A549 (cell line): Measurements from ENCODE around the gene ROBO1. TPM values are rescaled to one million over a fixed set of nuclear protein-coding genes. Genes with fewer than 3 reads are reported as not detected.

Experiments
- ATAC-seq, 2 experiments: fragments of 200-7000 bp in 1 of 2; fragments of >200 bp in 1 of 2; cut with Nextera tagmentation in 1 of 2; cut with Tn5 transposase in 1 of 2; 3 replicates each; pipeline versions ENCODE4 v1.8.0 to v1.9.1; 2018 to 2020; ENCODE audit warnings: mild to moderate bottlenecking in 1 of 2, moderate library complexity in 1 of 2
- CTCF ChIA-PET: fragments of 300-600 bp; sonication (Branson Sonifier 250); formaldehyde crosslinking; extraction: SDS; loops from one replicate; lab custom pipeline; 2021; ENCODE audit warnings: antibody characterized with exemption, inconsistent platforms; lab: Yijun Ruan, JAX
- POLR2A ChIA-PET: fragments of 350-600 bp; formaldehyde crosslinking; extraction: SDS; loops from one replicate; lab custom pipeline; 2021; ENCODE audit warnings: antibody characterized with exemption, inconsistent platforms; lab: Yijun Ruan, JAX
- DNase-seq, 2 experiments: peaks; one replicate each; pipeline versions ENCODE4 v3.0.0 to v3.0.0-alpha.2; 2011 to 2016; ENCODE audit warnings: low read depth in 1 of 2, low spot score in 1 of 2
- FAIRE-seq: peaks from 2 replicates; lab custom pipeline; 2011; peaks lifted over from hg19 to GRCh38; lab: Jason Lieb, UNC
- H3K27ac ChIP-seq, 2 experiments: fragments of >200 bp; sonication (Bioruptor Twin); formaldehyde crosslinking; 3 replicates each; pipeline ENCODE4 v1.5.1; 2016 to 2017
- H3K4me1 ChIP-seq: fragments of >200 bp; sonication (Bioruptor Twin); formaldehyde crosslinking; 3 replicates; pipeline ENCODE4 v1.6.1; 2016
- H3K4me2 ChIP-seq: fragments of >200 bp; sonication (Bioruptor Twin); formaldehyde crosslinking; 3 replicates; pipeline ENCODE4 v1.6.1; 2016
- H3K4me3 ChIP-seq: fragments of >200 bp; sonication (Bioruptor Twin); formaldehyde crosslinking; 3 replicates; pipeline ENCODE4 v1.5.1; 2016
- H3K9me3 ChIP-seq: fragments of >200 bp; sonication (Bioruptor Twin); formaldehyde crosslinking; 3 replicates; pipeline ENCODE4 v1.6.1; 2016
- CBX8 ChIP-seq: fragments of 200-600 bp; sonication (generic); IDR thresholded peaks from 2 replicates; pipeline ENCODE4 v1.6.1; 2016
- CEBPB ChIP-seq, 2 experiments: fragments of >200 bp in 1 of 2; sonication (Bioruptor Twin) in 1 of 2; formaldehyde crosslinking in 1 of 2; IDR thresholded peaks; 2 replicates each; pipeline ENCODE4 v1.6.1; 2012 to 2016
- CHD4 ChIP-seq: fragments of 200-600 bp; sonication (generic); IDR thresholded peaks from 2 replicates; pipeline ENCODE4 v1.6.1; 2016; ENCODE audit warnings: antibody characterized with exemption, mild to moderate bottlenecking, borderline replicate concordance
- EHMT2 ChIP-seq: fragments of 200-600 bp; sonication (generic); IDR thresholded peaks from 2 replicates; pipeline ENCODE4 v1.6.1; 2016; ENCODE audit warnings: antibody characterized with exemption, low read depth, mild to moderate bottlenecking, moderate library complexity
- GATA3 ChIP-seq: IDR thresholded peaks from 2 replicates; pipeline ENCODE4 v1.6.1; 2012; ENCODE audit warnings: borderline replicate concordance
- HEYL ChIP-seq: fragments of 250-450 bp; sonication (Bioruptor Pico); IDR thresholded peaks from 2 replicates; pipeline ENCODE4 v1.8.0; 2021; ENCODE audit warnings: mild to moderate bottlenecking, moderate library complexity
- ZC3H11A ChIP-seq: fragments of 450-650 bp; IDR thresholded peaks from 2 replicates; pipeline ENCODE4 v1.6.1; 2014; ENCODE audit warnings: antibody characterized with exemption, mild to moderate bottlenecking
- ZSCAN20 ChIP-seq: fragments of 250-450 bp; sonication (Bioruptor Pico); IDR thresholded peaks from 2 replicates; pipeline ENCODE4 v1.8.0; 2022; ENCODE audit warnings: mild to moderate bottlenecking, moderate library complexity
- whole genome bisulfite sequencing: methylation state at CpG from one replicate; pipeline ENCODE4 v1.1.6; 2017; ENCODE audit errors: missing lambda C conversion rate; 5-methylcytosine and 5-hydroxymethylcytosine counted together
- polyA plus RNA-seq, 4 experiments: library from polyadenylated mRNA; depleted of rRNA in 3 of 4; stranded (reverse); fragments of >200 nt; fragmentation: RNase III in 1 of 4; extraction: RNeasy Plus Mini Kit Qiagen cat#74134 plus additional on column Dnase treatment in 1 of 4; gene quantifications; 2 replicates in 3 of 4; 3 replicates in 1 of 4; pipeline ENCODE4 v1.2.3, GENCODE V29; 2011 to 2017
- TF ChIP-seq, protein P1 (sequence below): IDR thresholded peaks from 2 replicates; pipeline ENCODE4 v1.6.1; 2012; ENCODE audit warnings: low read depth, borderline replicate concordance
- TF ChIP-seq, protein P2 (sequence below): fragments of 250-450 bp; sonication (Bioruptor Pico); IDR thresholded peaks from 2 replicates; pipeline ENCODE4 v1.5.0; 2020; ENCODE audit warnings: low read depth, mild to moderate bottlenecking, moderate library complexity
- TF ChIP-seq, protein P3 (sequence below): fragments of 150-350 bp; IDR thresholded peaks from 2 replicates; pipeline ENCODE4 v1.6.1; 2014; ENCODE audit warnings: low read depth, mild to moderate bottlenecking, low read length
- TF ChIP-seq, protein P4 (sequence below): fragments of >200 bp; sonication (Bioruptor Twin); formaldehyde crosslinking; IDR thresholded peaks from 2 replicates; pipeline ENCODE4 v1.6.1; 2016
- TF ChIP-seq, protein P5 (sequence below): fragments of 250-450 bp; sonication (Bioruptor Pico); IDR thresholded peaks from 2 replicates; pipeline ENCODE4 v1.5.0; 2021; ENCODE audit warnings: mild to moderate bottlenecking, moderate library complexity, borderline replicate concordance

ROBO1 gene
- polyA plus RNA-seq, 2 of the 4 experiments (the other 2 are of a cell fraction) = 25.3 to 35.6 TPM

DNA sequence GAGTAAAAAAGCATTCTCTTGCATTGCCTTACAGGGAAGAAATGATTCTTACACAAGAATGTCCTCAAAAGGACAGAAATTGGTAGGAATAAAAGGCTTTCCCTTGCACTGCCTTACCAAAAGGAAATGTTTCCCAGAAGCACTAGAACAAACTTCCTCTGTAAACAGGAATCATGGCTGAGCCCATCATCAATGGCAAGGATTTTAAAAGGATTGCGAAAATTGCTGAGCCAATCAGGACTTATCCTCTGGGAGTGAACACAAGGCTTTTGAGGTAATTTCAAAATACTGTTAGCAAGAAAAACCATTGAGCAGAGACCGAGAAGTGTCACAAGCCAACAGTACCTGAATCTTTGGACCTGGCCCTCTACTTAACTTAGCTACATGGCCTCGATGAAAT is 897.3 kb downstream of the ROBO1 start:
- CTCF ChIA-PET = interaction anchor here (1.0 to 1.3 kb wide), 2 partner anchors 11 to 13 kb away, joined by 3 read pairs; no protein-coding TSS in a partner anchor
- FAIRE-seq = no peak
- Histone ChIP-seq H3K4me1 (peaks cover 53% of the 10 kb centered on the region; the same call in 2 of the 3 replicates), H3K4me2 (peak overlapping the region; percentile 57; the same call in 2 of the 3 replicates), H3K9me3 (no peaks in the 10 kb centered on the region), H3K4me3 (no peak overlapping the region), H3K27ac (peak overlapping the region in 1 of 2 experiments; percentile 63; a peak in 3 of 6 replicates)
- ATAC-seq = no peak
- TF ChIP-seq, protein P1, sequence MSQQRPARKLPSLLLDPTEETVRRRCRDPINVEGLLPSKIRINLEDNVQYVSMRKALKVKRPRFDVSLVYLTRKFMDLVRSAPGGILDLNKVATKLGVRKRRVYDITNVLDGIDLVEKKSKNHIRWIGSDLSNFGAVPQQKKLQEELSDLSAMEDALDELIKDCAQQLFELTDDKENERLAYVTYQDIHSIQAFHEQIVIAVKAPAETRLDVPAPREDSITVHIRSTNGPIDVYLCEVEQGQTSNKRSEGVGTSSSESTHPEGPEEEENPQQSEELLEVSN = no peak
- TF ChIP-seq, protein P2, sequence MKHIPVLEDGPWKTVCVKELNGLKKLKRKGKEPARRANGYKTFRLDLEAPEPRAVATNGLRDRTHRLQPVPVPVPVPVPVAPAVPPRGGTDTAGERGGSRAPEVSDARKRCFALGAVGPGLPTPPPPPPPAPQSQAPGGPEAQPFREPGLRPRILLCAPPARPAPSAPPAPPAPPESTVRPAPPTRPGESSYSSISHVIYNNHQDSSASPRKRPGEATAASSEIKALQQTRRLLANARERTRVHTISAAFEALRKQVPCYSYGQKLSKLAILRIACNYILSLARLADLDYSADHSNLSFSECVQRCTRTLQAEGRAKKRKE = no peak
- TF ChIP-seq CBX8 = no peak
- TF ChIP-seq CHD4 = no peak
- no peak for TF ChIP-seq HEYL (CRISPR knock-in tag)
- 56% methylated on average over 3 of the region's 3 CpGs for WGBS
- DNase-seq = no peak
- POLR2A ChIA-PET = no interaction called here

DNA sequence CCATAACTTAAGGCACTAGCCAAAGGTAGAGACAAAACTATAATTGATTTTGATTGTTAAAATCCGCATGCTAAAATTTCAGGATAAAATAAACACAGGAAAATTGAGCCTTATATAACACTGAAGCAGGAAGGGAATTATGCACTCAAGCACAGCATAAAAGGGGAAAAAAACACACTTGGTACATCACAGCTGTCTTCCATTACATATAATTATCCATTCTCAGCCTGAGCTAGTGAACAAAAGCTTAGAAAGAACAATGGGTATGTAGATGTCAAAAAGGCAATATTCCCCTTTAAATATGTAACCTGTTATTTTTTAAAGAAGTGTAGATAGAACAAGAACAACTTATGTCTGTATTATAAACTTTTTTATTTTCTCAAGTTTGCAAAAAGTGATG is 899.2 kb downstream of the ROBO1 start:
- whole genome bisulfite sequencing = 60% methylated on average over 1 of the region's 1 CpG
- Histone ChIP-seq H3K27ac (no peak overlapping the region; a peak in 2 of 6 replicates), H3K9me3 (no peaks in the 10 kb centered on the region), H3K4me2 (peak overlapping the region; percentile 57; the same call in 2 of the 3 replicates), H3K4me3 (no peak overlapping the region), H3K4me1 (peaks cover 51% of the 10 kb centered on the region; the same call in 2 of the 3 replicates)
- DNase-seq (no peak), ATAC-seq (no peak), FAIRE-seq (no peak)
- POLR2A ChIA-PET = no interaction called here
- CTCF ChIA-PET = no interaction called here
- TF ChIP-seq CEBPB (IDR thresholded peaks at IDR 0.05) (no peak), ZSCAN20 (no peak), ZC3H11A (no peak), EHMT2 (no peak), GATA3 (no peak)
- TF ChIP-seq, protein P3, sequence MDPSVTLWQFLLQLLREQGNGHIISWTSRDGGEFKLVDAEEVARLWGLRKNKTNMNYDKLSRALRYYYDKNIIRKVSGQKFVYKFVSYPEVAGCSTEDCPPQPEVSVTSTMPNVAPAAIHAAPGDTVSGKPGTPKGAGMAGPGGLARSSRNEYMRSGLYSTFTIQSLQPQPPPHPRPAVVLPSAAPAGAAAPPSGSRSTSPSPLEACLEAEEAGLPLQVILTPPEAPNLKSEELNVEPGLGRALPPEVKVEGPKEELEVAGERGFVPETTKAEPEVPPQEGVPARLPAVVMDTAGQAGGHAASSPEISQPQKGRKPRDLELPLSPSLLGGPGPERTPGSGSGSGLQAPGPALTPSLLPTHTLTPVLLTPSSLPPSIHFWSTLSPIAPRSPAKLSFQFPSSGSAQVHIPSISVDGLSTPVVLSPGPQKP = no peak
- TF ChIP-seq, protein P4, sequence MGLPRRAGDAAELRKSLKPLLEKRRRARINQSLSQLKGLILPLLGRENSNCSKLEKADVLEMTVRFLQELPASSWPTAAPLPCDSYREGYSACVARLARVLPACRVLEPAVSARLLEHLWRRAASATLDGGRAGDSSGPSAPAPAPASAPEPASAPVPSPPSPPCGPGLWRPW = no peak
- TF ChIP-seq, protein P5, sequence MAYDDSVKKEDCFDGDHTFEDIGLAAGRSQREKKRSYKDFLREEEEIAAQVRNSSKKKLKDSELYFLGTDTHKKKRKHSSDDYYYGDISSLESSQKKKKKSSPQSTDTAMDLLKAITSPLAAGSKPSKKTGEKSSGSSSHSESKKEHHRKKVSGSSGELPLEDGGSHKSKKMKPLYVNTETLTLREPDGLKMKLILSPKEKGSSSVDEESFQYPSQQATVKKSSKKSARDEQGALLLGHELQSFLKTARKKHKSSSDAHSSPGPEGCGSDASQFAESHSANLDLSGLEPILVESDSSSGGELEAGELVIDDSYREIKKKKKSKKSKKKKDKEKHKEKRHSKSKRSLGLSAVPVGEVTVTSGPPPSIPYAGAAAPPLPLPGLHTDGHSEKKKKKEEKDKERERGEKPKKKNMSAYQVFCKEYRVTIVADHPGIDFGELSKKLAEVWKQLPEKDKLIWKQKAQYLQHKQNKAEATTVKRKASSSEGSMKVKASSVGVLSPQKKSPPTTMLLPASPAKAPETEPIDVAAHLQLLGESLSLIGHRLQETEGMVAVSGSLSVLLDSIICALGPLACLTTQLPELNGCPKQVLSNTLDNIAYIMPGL (CRISPR knock-in tag) = no peak

DNA sequence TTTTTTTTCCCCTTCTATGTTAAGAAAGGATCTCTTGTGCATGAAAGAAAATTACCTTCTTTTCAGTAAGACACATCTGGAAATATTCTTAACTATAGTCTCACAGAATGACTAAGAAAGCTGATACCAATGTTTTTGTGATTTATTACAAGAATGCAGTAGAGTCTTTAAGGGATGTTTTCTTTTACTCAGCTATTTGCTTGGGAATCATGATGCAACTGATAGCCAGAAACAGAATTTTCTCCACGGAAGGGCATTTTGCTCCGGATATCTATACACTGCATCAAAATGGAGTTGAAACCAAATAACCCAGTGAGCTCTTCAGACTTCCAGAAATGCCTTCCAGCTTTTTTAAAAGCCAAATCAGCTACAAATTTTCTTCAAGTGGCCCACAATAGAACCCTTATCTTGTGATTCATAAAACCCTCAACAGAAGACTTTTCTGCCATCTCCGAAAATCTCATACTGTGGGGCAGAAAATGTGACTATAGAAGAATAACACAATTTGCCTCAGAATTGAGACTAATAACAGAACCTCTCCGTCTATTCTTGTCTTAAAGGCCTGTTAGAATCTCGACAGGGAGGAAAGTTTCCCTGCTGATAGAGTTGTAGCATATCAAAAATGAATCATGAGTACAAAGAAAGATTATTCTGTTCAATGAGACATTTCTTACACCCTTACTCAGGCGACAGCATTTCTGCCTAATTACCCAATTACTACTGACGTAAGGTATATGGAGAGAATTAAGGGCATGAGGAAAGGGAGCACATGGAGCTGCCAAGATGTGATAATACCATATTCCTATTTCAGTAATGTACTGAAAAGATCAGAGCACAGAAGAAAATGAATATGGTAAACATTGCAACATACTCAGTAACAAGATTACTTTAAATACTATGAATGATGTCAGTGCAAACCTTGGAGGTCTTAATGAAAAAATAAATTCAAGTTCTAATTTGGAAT is 900.1 kb downstream of the ROBO1 start:
- CTCF ChIA-PET = no interaction called here
- Histone ChIP-seq H3K4me2 (peak overlapping the region; percentile 57), H3K4me1 (peaks cover 44% of the 10 kb centered on the region; the same call in 2 of the 3 replicates), H3K4me3 (no peak overlapping the region), H3K9me3 (no peaks in the 10 kb centered on the region), H3K27ac (peak overlapping the region; percentile 41 to 50; a peak in 5 of 6 replicates)
- POLR2A ChIA-PET = interaction anchor here (0.7 kb wide), 1 partner anchor 128 kb away, joined by 3 read pairs; no protein-coding TSS in a partner anchor
- no peak for FAIRE-seq
- WGBS = 21% methylated on average over 7 of the region's 7 CpGs
- no peak for ATAC-seq
- no peak for DNase-seq
- TF ChIP-seq CEBPB (IDR thresholded peaks at IDR 0.05) (peak in 1 of 2 experiments; percentile 49; a peak in 1 of 4 replicates), GATA3 (no peak)
